Limb (tissue), 2 donors: ENCODE data around the gene SRCIN1.
"Not testable (repeated sequence)": the region's sequence is repeated elsewhere in the genome, so short reads cannot be mapped to it uniquely, and the experiment has no call there.

Source experiments
- DNase-seq, 2 donors: peaks; one replicate each; pipeline ENCODE4 v3.0.0-alpha.2; 2016; ENCODE audit errors: extremely low spot score in 2 of 2

Gene SRCIN1

GRCh38 chr17:38545531-38546225, 60.1 kb downstream of the SRCIN1 start:
- no peak for DNase-seq

GRCh38 chr17:38544839-38545209, 60.9 kb downstream of the SRCIN1 start:
- no peak for DNase-seq

GRCh38 chr17:38544175-38544838, 61.4 kb downstream of the SRCIN1 start:
- peak in 1 of 2 donors; percentile 18 for DNase-seq

- peak in 1 of 2 donors; percentile 24 for DNase-seq
These were observed 62.2 kb downstream of the SRCIN1 start for GRCh38 chr17:38543403-38544174.

- peak in 1 of 2 donors; percentile 18 for DNase-seq
These were observed 63.5 kb downstream of the SRCIN1 start for GRCh38 chr17:38542286-38542685.

- no peak for DNase-seq
These were observed 64.5 kb downstream of the SRCIN1 start for GRCh38 chr17:38541281-38541680.

GRCh38 chr17:38540514-38541045, 65.2 kb downstream of the SRCIN1 start:
- peak in 1 of 2 donors; percentile 20 for DNase-seq

- peak in 1 of 2 donors; percentile 20 for DNase-seq
These were observed 66.4 kb downstream of the SRCIN1 start for GRCh38 chr17:38539386-38539785.

- no peak for DNase-seq
These were observed 66.8 kb downstream of the SRCIN1 start for GRCh38 chr17:38538906-38539305.

GRCh38 chr17:38536661-38537060, 69.1 kb downstream of the SRCIN1 start:
- no peak for DNase-seq

GRCh38 chr17:38535886-38536285, 69.9 kb downstream of the SRCIN1 start:
- no peak for DNase-seq

GRCh38 chr17:38534498-38534885, 71.3 kb downstream of the SRCIN1 start:
- DNase-seq, result no peak

GRCh38 chr17:38533866-38534497, 71.8 kb downstream of the SRCIN1 start:
- DNase-seq, result peak in 1 of 2 donors; percentile 32

- no peak for DNase-seq
These were observed 72.5 kb downstream of the SRCIN1 start for GRCh38 chr17:38533241-38533640.

- DNase-seq, result no peak
These were observed 73.3 kb downstream of the SRCIN1 start for GRCh38 chr17:38532451-38532850.

GRCh38 chr17:38531761-38532160, 74.0 kb downstream of the SRCIN1 start:
- not testable (repeated sequence) for DNase-seq

- not testable (repeated sequence) for DNase-seq
These were observed 74.9 kb downstream of the SRCIN1 start for GRCh38 chr17:38530856-38531255.

- DNase-seq, result peak in 1 of 2 donors; percentile 42
These were observed 77.6 kb downstream of the SRCIN1 start for GRCh38 chr17:38528141-38528540.

GRCh38 chr17:38526526-38526925, 79.2 kb downstream of the SRCIN1 start:
- not testable (repeated sequence) for DNase-seq

GRCh38 chr17:38512473-38513058, 93.2 kb downstream of the SRCIN1 start:
- no peak for DNase-seq
